Measurements from ENCODE around the gene ANKRD55.
A peak's percentile ranks its signal among the peaks of the same experiment; 100 is the strongest.
"Not testable (repeated sequence)": the region's sequence is repeated elsewhere in the genome, so short reads cannot be mapped to it uniquely, and the experiment has no call there.

Gene ANKRD55

DNA sequence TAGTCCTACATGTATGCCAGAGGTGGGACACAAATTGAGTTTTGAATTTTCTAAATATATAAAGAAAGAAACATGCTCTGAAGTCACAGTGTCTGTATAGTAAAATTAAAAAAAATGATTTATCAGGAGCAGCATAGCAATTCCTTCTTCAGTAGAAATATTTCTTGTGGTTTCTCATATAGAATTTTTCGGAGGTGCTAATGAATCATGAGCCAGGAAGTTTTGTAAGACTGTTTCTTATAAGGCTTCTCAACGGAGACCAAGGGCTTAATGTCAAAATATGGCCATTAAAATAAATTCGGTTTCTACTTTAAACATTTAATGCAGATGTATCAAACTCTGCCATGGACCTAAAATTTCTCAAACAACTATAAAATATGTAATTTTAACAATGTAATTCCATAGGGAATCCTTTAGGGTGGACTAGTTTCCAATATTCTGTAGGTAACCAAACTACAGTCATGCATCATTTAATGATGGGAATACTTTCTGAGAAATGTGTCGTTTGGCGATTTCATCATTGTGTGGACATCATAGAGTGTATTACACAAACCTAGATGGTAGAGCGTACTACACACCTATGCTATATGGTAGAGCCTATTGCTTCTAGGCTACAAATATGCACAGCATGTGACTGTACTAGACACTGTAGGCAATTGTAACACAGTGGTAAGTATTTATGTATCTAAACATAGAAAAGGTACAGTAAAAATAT is 66.3 kb downstream of the ANKRD55 start:
- DNase-seq, result no peak

DNA sequence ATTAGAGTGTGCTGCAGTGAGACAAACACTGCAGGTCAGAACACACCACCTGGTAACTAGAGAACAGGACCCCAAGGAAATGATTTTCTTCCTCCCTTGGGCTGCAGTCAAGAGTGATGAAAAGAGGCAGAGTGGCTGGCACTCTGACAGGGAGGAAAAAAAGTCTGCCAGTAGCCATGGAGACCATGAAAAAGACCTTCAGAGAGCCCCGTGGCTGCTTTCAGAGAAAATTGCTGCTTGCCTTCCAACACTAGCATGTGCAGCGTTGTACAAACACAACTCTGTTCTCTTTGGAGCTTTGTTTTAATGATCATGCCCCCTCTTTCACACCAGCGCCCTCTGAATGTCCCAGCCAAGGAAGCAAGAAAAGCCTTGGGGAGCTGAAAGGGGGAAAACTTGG is 68.8 kb downstream of the ANKRD55 start:
- no peak for DNase-seq

DNA sequence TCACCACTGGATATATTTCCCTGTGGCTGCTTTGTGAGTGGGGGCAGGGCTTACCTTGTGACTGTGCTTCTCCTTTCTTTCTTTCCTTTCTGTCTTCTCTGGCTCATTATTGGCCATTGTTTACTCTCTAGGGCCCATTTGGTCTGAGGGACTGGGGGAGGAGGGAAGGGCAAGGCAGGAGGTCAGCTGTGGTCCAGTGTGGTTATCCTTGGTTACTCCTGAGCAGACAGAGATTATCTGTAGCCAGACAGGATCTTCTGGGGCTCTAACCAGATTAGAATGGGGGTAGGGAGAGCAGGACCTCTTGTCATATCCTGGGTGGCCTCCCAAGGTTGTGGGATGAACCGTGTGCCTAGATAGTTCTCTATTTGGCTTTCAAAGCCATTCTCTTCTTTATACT is 71.2 kb downstream of the ANKRD55 start:
- DNase-seq, result no peak

DNA sequence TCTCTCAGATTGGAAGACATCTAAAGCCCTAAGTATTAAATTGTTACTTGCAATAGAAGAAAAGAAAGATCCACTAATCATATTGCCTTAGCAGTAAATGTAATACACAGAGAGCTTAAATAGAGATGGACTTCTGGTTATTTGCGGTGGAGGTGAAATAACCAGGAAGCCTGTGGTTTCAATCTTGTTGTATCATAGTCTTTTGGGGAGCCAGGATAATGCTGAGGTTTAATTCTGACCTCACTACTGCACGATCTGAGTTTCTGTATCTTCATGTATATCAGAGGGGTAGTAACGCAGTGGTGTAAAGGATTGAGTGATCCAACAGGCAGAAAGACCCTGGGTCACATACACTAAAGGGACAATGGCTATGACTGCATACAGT is 71.7 kb downstream of the ANKRD55 start:
- peak; percentile 23 for DNase-seq

DNA sequence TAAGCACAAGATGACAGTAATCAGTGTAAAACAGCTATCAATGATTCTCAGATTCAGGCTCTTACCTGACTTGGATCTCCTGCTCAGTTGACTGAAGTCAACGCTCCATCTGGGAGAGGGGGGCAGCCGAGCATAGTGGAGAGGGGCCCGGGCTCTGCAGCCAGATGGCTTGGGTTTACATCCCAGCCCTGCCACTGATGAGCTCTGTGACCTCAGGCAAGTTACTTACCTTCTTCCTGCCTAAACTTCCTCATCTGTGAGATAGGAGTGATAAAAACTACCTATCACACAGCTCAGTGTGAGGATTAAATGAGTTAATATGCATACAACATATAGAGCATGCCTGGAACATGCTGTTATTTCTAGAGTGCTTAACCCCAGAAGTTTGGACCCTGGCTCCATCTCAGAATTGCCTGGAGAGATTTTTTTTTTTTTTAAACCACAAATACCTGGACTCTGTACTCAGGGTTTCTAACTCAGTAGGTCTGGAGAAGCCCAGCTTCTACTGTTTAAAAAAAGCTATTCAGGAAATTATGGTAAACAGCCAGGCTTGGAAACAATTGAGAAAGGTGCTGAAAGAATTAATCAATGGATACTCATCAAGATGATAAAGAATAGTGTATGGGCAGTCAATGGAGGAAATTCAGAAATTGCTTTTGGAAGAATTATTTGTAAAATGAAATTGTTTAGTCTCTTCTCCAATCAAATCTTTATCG is 72.2 kb downstream of the ANKRD55 start:
- no peak for DNase-seq

DNA sequence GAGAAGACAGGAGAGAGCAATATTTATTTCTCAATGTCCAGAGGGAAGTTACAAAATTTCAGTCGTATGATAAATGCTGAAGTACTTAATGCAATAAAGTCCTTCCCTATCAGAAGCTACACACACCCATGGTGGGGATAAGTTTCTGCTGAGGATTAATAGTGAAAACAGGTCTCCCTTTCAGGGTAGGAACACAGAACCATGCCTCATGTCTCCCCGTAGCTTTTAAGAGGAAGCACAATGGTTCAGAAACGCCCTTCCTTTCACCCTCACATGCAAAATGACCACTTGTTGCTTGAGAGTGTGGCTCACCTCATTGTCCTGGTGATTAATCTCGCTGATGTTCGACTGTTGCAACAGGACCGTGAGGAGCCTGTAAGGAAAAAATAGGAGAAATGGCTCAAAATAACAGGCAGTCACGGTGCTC is 73.6 kb downstream of the ANKRD55 start:
- no peak for DNase-seq

DNA sequence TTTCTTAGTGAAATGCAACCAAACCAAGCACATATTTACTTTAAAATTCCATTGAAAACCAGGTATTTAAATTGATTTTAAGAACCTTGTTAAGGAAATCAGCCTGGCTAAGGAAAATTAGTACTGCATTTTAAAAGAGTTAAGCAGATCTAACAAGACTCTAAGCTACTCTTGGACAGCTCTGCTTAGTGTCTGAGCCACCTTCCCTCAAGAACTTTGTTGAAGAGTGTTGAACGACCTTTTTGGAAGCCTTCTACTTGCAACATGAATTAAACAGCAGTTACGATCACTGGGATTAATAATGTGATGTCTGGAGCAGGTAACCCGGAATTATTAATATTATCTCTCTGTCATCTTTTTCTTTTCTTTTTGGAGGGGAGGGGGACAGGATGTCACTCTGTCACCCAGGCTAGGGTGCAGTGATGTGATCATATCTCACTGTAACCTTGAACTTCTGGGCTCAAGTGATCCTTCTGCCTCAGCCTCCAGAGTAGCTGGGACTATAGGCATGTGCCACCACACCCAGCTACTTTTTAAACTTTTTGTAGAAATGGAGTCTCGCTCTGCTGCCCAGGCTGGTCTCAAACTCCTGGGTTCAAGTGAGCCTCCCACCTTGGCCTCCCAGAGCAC is 74.7 kb downstream of the ANKRD55 start:
- no peak for DNase-seq

DNA sequence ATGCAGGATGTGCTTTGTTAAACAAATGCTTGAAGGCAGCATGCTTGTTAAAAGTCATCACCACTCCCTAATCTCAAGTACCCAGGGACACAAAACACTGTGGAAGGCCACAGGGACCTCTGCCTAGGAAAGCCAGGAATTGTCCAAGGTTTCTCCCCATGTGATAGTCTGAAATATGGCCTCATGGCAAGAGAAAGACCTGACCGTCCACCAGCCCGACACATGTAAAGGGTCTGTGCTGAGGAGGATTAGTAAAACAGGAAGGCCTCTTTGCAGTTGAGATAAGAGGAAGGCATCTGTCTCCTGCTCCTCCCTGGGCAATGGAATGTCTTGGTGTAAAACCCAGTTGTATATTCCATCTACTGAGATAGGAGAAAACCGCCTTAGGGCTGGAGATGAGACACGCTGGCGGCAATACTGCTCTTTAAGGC is 75.9 kb downstream of the ANKRD55 start:
- DNase-seq, result not testable (repeated sequence)

DNA sequence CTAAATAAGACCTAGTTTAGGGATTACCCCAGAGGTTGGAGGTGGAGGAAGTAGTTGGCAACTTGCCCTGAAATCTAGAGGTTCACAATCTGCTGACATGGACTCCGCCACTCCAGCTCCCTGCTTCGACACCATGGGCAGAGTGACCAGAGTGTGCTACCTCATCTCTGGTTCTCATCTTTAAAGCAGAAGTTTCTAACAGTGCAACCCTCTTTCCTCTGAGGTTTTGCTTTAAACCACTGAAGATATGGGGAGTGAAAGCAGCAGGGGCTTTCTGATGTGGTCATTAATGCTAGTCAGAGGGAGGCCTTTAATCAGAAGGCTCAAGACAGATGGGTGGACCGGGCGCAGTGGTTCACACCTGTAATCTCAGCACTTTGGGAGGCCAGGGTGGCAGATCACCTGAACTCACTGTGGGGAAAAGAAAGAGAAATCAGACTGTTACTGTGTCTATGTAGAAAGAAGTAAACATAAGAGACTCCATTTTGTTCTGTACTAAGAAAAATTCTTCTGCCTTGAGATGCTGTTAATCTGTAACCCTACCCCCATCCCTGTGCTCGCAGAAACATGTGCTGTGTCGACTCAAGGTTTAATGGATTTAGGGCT is 76.4 kb downstream of the ANKRD55 start:
- peak; percentile 60 for DNase-seq

DNA sequence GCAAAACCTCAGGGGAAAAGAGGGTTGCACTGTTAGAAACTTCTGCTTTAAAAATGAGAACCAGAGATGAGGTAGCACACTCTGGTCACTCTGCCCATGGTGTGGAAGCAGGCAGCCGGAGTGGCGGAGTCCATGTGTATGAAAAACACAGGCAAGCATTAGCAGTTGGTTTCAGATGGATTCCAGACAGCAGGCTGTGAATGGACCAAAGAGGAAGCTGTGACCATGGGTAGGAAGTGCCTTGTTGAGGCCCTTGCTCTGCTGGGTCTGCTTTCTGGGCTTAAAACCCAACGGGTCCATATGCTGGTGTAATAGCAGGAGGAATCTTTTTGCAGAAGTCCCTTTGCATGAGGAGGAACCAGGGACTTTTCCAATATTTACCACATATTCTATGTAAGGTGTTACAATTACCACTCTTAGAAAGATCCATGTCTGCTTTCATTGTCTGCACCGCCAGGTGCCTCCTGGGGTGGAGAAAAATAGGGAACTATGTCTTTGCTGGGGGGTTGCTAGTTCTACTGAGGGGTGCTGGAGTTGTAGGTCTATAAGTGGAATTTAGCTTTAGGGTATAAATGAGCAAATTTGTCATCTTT is 77.0 kb downstream of the ANKRD55 start:
- DNase-seq, result peak; percentile 67

DNA sequence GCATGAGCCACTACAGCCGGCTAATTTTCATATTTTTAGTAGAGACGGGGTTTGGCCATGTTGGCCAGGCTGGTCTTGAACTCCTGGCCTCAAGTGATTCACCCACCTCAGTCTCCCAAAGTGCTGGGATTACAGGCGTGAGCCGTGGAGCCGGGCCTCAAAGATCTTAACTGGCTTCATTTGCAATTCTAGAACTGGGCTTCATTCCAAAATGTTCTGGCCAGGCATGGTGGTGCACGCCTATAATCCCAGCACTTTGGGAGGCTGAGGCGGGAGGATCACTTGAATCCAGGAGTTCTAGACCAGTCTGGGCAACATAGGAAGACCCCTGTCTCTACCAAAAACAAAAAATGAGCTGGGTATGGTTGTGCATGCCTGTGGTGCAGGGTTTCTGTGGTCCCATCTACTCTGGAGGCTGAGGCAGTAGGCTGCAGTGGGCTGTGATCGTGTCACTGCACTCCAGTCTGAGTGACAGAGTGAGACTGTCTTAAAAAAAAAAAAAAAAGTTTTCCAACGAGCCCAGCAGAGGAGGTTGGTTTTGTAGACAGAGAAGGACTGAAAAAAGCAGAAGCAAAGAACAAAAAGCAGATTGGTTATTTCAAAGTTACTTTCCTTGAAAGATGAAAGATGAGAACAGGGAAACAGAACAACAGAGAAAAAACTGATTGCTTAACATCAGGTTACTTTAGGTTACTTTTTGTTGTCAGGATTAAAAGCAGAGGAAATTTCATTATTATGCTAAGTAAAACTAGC is 78.2 kb downstream of the ANKRD55 start:
- peak; percentile 44 for DNase-seq

DNA sequence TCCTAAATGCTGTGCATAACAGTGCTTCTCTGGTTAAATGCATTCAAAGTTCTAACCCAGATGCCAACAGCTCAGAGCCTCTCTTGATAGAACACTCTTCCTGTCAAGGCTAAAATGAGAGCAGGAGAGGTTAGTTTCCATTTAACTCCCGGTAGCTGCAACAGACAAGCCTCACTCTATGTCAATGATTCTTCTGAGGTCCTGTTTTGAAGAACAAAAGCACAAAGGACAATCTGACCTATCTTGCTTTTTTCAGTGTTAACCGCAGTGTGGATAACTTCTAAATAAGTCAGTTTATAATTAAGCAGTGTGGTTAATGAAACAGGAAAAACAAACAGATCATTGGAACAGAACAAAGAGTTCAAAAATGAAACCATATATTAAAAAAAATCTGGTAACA is 80.7 kb downstream of the ANKRD55 start:
- peak; percentile 74 for DNase-seq

DNA sequence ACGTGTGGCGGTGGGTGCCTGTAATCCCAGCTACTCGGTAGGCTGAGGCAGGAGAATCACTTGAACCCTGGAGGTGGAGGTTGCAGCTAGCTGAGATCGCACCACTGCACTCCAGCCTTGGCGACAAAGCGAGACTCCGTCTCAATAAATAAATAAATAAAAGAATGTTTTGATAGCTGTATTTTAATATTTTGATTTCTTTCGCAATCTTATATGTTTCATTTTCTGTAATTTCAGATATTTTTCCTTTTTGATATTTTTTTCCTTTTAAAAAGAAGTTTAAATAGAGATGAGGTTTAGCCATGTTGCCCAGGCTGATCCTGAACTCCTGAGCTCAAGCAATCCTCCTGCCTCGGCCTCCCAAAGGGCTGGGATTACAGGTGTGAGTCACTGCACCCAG is 82.4 kb downstream of the ANKRD55 start:
- DNase-seq, result not testable (repeated sequence)

DNA sequence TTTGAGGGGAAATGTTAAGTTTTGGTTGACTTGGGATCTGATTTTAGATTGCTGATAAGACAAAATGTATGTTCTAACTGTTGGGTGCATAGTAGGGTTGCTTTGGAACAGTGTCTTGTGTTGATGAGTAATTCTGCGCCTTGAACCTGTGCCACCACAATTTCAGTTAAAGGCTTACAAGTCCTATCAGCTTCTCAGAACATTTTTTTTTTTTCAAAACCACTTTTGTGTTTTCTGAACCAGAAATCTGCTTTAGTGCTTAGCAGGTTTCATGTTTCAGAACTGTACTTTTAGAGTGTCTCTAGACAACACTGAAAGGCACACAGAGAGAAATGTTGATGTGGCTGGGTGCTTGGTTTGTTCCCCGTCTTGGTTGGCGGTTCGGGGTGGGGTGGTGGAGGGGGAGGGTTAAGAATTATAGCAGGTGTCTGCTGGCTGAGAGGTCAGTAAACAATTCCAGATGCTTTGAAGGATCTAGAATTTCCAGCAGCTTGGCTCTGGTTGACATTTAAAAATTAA is 84.6 kb downstream of the ANKRD55 start:
- DNase-seq, result peak; percentile 90

DNA sequence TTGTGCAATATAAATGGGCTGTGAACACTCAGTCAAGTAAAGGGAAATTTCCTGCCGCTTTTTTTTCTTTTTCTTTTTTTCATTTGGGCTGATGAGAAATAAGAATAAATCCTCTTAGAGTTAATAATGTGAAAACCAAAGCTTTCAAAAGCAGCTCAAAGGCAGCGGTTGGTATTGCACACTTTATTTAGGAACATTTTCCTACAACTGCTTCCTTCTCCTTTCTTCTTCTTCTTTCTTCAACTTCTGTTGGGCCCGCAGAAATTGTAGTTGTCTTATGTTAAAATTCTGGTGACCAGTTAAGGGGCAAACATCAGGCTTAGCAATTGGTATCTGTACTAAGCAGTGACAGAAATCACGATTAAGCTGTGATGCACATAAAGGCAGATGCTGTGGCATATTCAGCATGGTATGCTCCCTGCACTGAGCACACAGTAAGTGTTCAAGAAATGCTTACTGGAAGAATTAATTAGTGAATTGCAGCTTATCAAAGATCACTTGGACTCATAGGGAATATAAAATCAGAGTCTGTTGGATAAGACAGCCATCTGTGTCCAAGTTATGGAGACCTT is 85.4 kb downstream of the ANKRD55 start:
- no peak for DNase-seq

DNA sequence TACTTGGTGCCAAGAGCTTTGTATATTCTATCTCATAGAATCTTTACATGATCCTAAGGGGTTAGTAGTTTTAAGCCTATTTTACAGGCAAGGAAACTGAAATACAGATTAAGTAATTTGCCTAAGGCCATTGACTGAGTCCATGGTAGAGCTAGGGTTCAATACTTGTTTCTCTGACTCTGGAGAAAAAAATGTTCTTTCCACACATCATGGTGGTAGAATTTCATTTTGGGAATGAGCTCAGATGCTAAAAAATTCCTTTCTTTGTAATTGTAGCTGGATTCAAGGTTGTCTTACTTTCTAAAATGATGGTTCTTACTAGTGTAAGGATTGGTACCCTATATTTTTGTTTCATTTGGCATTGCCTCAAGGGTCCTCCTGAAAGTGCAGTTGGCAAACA is 86.0 kb downstream of the ANKRD55 start:
- DNase-seq, result no peak

DNA sequence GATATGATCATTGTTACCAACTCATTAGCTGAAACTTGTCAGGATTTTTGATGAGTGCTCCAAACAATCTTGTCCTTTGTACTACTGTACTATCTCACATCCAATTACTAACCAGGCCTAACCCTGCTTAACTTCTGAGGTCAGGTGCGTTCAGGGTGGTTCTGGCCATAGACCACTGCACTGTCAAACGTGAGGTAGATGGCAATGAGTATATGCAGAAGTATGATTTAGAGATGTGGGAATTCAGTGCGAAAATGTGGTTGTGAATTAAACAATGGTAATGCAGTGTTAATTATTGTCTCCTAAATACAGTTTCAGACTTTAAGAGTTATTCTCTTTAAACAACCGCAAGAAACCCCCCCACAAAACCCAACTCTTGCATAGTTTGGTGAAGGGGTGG is 86.5 kb downstream of the ANKRD55 start:
- DNase-seq, result no peak

DNA sequence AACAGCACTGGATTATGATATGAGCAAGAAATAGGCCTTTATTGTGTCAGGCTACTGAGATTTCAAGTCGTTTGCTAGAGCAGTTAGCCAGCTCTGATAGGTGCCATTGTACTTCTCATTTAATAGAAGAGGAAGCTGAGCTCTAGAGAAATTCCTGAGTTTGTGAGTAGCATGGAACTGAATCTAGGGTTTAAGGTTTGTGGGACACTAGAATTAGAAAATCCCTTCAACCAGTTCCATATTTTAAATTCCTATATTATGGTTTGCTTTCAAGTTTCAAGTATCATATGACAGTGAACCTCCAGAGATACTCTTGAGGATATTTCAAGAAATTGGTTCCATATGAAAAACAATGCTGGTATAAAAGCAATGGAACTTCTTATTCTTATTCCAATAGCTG is 87.6 kb downstream of the ANKRD55 start:
- no peak for DNase-seq

DNA sequence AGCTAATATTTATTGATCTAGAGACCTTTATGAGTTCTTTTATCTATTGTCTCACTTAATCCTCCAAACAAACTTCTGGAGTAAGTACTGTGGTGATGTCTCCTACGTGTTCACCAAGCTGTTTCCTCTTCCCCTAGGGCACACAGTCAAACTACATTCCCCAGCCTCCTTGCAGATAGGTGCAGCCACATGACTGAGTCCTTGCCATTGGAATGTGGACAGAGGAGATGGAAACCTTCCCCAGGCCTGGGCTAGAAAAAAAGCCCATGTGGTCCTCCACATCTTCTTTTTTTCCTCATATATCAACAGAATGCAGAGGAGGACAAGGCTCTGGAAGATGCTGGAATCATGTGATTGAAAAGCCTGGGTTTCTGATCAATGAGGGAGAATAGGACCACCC is 88.0 kb downstream of the ANKRD55 start:
- DNase-seq, result no peak

DNA sequence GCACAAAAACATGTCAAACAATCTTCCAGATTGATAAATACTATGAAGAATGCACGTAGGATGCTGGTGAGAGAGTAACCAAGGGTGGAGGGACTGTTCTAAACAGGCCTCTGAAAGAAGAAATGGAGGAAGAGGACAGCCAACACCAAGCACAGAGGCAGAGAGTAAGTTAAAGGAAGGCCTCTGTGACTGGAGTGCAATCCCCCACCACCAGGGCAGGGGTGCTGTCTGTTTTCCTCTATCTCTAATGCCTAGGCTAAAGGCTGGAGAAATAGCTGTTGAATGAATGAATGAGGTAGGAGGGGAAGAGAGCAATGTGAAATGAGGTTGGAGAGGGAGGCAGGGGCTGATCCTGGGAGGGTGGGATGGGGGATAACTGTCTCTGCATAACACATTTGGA is 88.9 kb downstream of the ANKRD55 start:
- no peak for DNase-seq

DNA sequence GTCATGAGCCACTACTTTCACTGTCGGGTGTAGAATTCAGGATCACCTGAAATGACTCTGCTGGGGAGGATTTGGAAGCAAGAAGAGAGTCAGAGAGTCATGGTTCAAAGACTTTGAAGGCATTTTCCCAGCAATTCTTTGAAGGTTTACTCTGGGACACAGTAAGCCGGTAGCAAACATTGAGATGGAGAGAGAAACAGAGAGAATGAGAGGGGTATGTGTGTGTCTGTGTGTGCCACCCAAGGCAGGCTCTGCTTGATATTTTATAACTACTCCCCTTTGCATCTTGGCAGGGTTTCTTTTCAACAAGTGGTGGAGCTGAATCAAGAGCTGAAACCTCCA is 89.8 kb downstream of the ANKRD55 start:
- no peak for DNase-seq
